Stomach smooth muscle (tissue), 2 donors: ENCODE results near the gene EIF5AL1.
"Not testable (repeated sequence)": the region's sequence is repeated elsewhere in the genome, so short reads cannot be mapped to it uniquely, and the experiment has no call there.

Experiments used
- H3K27ac ChIP-seq: one replicate; pipeline ENCODE4 v1.7.0; 2013; ENCODE audit warnings: mild to moderate bottlenecking, low read length, inconsistent platforms
- H3K27me3 ChIP-seq, 2 donors: one replicate each; pipeline ENCODE4 v1.7.0; 2013; ENCODE audit warnings: low read length in 2 of 2; ENCODE audit not compliant: insufficient read depth in 2 of 2, control insufficient read depth in 1 of 2
- H3K36me3 ChIP-seq, 2 donors: one replicate each; pipeline ENCODE4 v1.7.0; 2013; ENCODE audit warnings: low read length in 2 of 2; ENCODE audit not compliant: control insufficient read depth in 2 of 2, insufficient read depth in 2 of 2
- H3K4me1 ChIP-seq: one replicate; pipeline ENCODE4 v1.7.0; 2013; ENCODE audit warnings: low read length; ENCODE audit not compliant: control insufficient read depth, insufficient read depth
- H3K4me3 ChIP-seq, 2 donors: one replicate each; pipeline ENCODE4 v1.7.0; 2013; ENCODE audit warnings: low read length in 2 of 2
- H3K9ac ChIP-seq, 2 donors: one replicate each; pipeline ENCODE4 v1.7.0; 2013; ENCODE audit warnings: low read length in 2 of 2, mild to moderate bottlenecking in 1 of 2
- H3K9me3 ChIP-seq, 2 donors: one replicate each; pipeline ENCODE4 v1.7.0; 2013; ENCODE audit warnings: low read length in 2 of 2; ENCODE audit not compliant: control insufficient read depth in 2 of 2
- donor health status: healthy.
- donor health status: Pancreatic carcinoma.

The EIF5AL1 gene

GRCh38 chr10:79498291-79498829 is 14.0 kb upstream of the EIF5AL1 start:
- Histone ChIP-seq H3K27me3 (no peaks in the 10 kb centered on the region), H3K36me3 (no peaks in the 10 kb centered on the region)

GRCh38 chr10:79502561-79503309 is 9.6 kb upstream of the EIF5AL1 start:
- peaks cover 2% of the 10 kb centered on the region for H3K4me1 ChIP-seq
- H3K9ac ChIP-seq: no peak overlapping the region
- H3K4me3 ChIP-seq: no peak overlapping the region
- H3K9me3 ChIP-seq: no peaks in the 10 kb centered on the region
- no peaks in the 10 kb centered on the region for H3K36me3 ChIP-seq
- no peak overlapping the region for H3K27ac ChIP-seq
- no peaks in the 10 kb centered on the region for H3K27me3 ChIP-seq

More at GRCh38 chr10:79498291-79498829, 14.0 kb upstream of the EIF5AL1 start:
- Histone ChIP-seq H3K4me1 (peaks cover 2% of the 10 kb centered on the region), H3K27ac (no peak overlapping the region), H3K9me3 (no peaks in the 10 kb centered on the region), H3K9ac (no peak overlapping the region), H3K4me3 (no peak overlapping the region)

- H3K36me3 ChIP-seq, H3K9me3 ChIP-seq, H3K4me3 ChIP-seq, H3K4me1 ChIP-seq, H3K27me3 ChIP-seq, H3K9ac ChIP-seq, H3K27ac ChIP-seq: not testable (repeated sequence)
These were observed 8.5 kb upstream of the EIF5AL1 start for GRCh38 chr10:79503787-79504186.

GRCh38 chr10:79504483-79504882 is 7.8 kb upstream of the EIF5AL1 start:
- H3K9ac ChIP-seq, H3K4me3 ChIP-seq, H3K36me3 ChIP-seq, H3K9me3 ChIP-seq, H3K27me3 ChIP-seq, H3K27ac ChIP-seq, H3K4me1 ChIP-seq: not testable (repeated sequence)

GRCh38 chr10:79505328-79505727 is 7.0 kb upstream of the EIF5AL1 start:
- not testable (repeated sequence) for H3K36me3 ChIP-seq, H3K27ac ChIP-seq, H3K4me1 ChIP-seq, H3K9me3 ChIP-seq, H3K9ac ChIP-seq, H3K27me3 ChIP-seq, H3K4me3 ChIP-seq

GRCh38 chr10:79505829-79506228 is 6.5 kb upstream of the EIF5AL1 start:
- H3K9me3 ChIP-seq: no peaks in the 10 kb centered on the region
- H3K27me3 ChIP-seq: no peaks in the 10 kb centered on the region
- H3K4me3 ChIP-seq: no peak overlapping the region
- no peaks in the 10 kb centered on the region for H3K36me3 ChIP-seq
- peaks cover 2% of the 10 kb centered on the region for H3K4me1 ChIP-seq
- H3K9ac ChIP-seq: no peak overlapping the region
- H3K27ac ChIP-seq: no peak overlapping the region

GRCh38 chr10:79507440-79508167 is 4.7 kb upstream of the EIF5AL1 start:
- Histone ChIP-seq H3K27ac (no peak overlapping the region), H3K9me3 (no peaks in the 10 kb centered on the region), H3K4me1 (peaks cover 1% of the 10 kb centered on the region), H3K4me3 (no peak overlapping the region), H3K27me3 (no peaks in the 10 kb centered on the region), H3K36me3 (no peaks in the 10 kb centered on the region), H3K9ac (no peak overlapping the region)

- H3K36me3 ChIP-seq, H3K4me3 ChIP-seq, H3K9me3 ChIP-seq, H3K27me3 ChIP-seq, H3K4me1 ChIP-seq, H3K27ac ChIP-seq, H3K9ac ChIP-seq: not testable (repeated sequence)
These were observed 4.1 kb upstream of the EIF5AL1 start for GRCh38 chr10:79508245-79508644.

GRCh38 chr10:79509306-79509933 is 2.9 kb upstream of the EIF5AL1 start:
- H3K36me3 ChIP-seq, H3K27ac ChIP-seq, H3K4me3 ChIP-seq, H3K27me3 ChIP-seq, H3K4me1 ChIP-seq, H3K9ac ChIP-seq, H3K9me3 ChIP-seq: not testable (repeated sequence)

GRCh38 chr10:79509934-79510508 is 2.3 kb upstream of the EIF5AL1 start:
- not testable (repeated sequence) for H3K4me1 ChIP-seq, H3K36me3 ChIP-seq, H3K4me3 ChIP-seq, H3K27me3 ChIP-seq, H3K9ac ChIP-seq, H3K9me3 ChIP-seq, H3K27ac ChIP-seq
